HUDEP-2 (cell line): Measurements from ENCODE around the gene FBF1.

Experiments
- DNase-seq, 76 experiments: peaks; one replicate each; lab custom pipeline; 2025; ENCODE audit not compliant: unreplicated experiment in 76 of 76; lab: John Stamatoyannopoulos, UW

Gene FBF1

GRCh38 chr17:75917917-75918445, 22.9 kb downstream of the FBF1 start:
- no peak for DNase-seq

GRCh38 chr17:75917141-75917916, 23.5 kb downstream of the FBF1 start:
- no peak for DNase-seq

- DNase-seq, result no peak
Observed at GRCh38 chr17:75915268-75915667, 25.6 kb downstream of the FBF1 start.

GRCh38 chr17:75914643-75915267, 26.1 kb downstream of the FBF1 start:
- DNase-seq, result no peak

GRCh38 chr17:75913537-75914210, 27.2 kb downstream of the FBF1 start:
- DNase-seq, result no peak

GRCh38 chr17:75910699-75911098, 30.1 kb downstream of the FBF1 start:
- no peak for DNase-seq

GRCh38 chr17:75909812-75910274, 31.0 kb downstream of the FBF1 start:
- DNase-seq, result peak in 68 of 76 experiments; percentile 13 to 83 (median 56)

GRCh38 chr17:75909051-75909811, 31.6 kb downstream of the FBF1 start:
- DNase-seq, result peak in 1 of 76 experiments; percentile 13

- DNase-seq, result no peak
Observed at GRCh38 chr17:75908201-75908600, 32.6 kb downstream of the FBF1 start.

GRCh38 chr17:75906143-75906884, 34.5 kb downstream of the FBF1 start:
- DNase-seq, result no peak

- peak in 75 of 76 experiments; percentile 60 to 97 (median 89) for DNase-seq
Observed at GRCh38 chr17:75904749-75905521, 35.9 kb downstream of the FBF1 start, which contains the start of gene MRPL38. MRPL38 (minus strand) TSS chr17:75904884; CDS start chr17:75904875, 9 bp downstream.

GRCh38 chr17:75902406-75902805, 38.4 kb downstream of the FBF1 start:
- DNase-seq, result no peak

- DNase-seq, result no peak
Observed at GRCh38 chr17:75901727-75902126, 39.1 kb downstream of the FBF1 start.

GRCh38 chr17:75900691-75901533, 39.9 kb downstream of the FBF1 start:
- no peak for DNase-seq

GRCh38 chr17:75899767-75900468, 40.9 kb downstream of the FBF1 start:
- no peak for DNase-seq

- DNase-seq, result no peak
Observed at GRCh38 chr17:75899353-75899752, 41.5 kb downstream of the FBF1 start.

- DNase-seq, result no peak
Observed at GRCh38 chr17:75898791-75899190, 42.1 kb downstream of the FBF1 start.

GRCh38 chr17:75898065-75898464, 42.8 kb downstream of the FBF1 start:
- no peak for DNase-seq
